ENCODE data around the gene POU3F3. TPM values are rescaled to one million over a fixed set of nuclear protein-coding genes. Genes with fewer than 3 reads are reported as not detected.

The POU3F3 gene
- total RNA-seq, 1 experiment from 2014 or later = 0.36 TPM

GRCh38 chr2:104883357-104883756 lies 29.4 kb downstream of the POU3F3 start:
- intact Hi-C loops (cut with micrococcal nuclease; ENCODE audit: unreplicated experiment) = no loop called here
- DNase-seq (ENCODE audit: low read depth, low spot score) = no peak
- Histone ChIP-seq H3K36me3 (ENCODE audit: control insufficient read depth, insufficient read depth, low read length) (no peaks in the 10 kb centered on the region), H3K27ac (ENCODE audit: low read length) (no peak overlapping the region), H3K4me3 (ENCODE audit: low read depth in 2 of 2, low read length in 2 of 2) (no peak overlapping the region), H3K4me1 (ENCODE audit: control insufficient read depth, insufficient read depth, low read length) (no peaks in the 10 kb centered on the region), H3K9me3 (ENCODE audit: control insufficient read depth, insufficient read depth, low read depth, low read length) (no peaks in the 10 kb centered on the region), H3K27me3 (ENCODE audit: control insufficient read depth, insufficient read depth, low read length) (peaks cover 18% of the 10 kb centered on the region)
- ChIA-PET CTCF (no interaction called here), POLR2A (no interaction called here)
- no peak for ATAC-seq
- TF ChIP-seq SIN3A (IDR thresholded peaks at IDR 0.05; ENCODE audit: borderline replicate concordance, insufficient read depth, low read depth, low read length) (no peak), TCF7L2 (IDR thresholded peaks at IDR 0.05; ENCODE audit: low read depth, low read length) (no peak), REST (IDR thresholded peaks at IDR 0.05; ENCODE audit: insufficient read depth in 1 of 2, low read depth in 2 of 2, low read length in 1 of 2) (no peak), CTCF (IDR thresholded peaks at IDR 0.05) (no peak), POLR2AphosphoS5 (IDR thresholded peaks at IDR 0.05; ENCODE audit: low read depth, low read length) (no peak)
- in situ Hi-C loops (cut with HindIII; ENCODE audit: low pct_unique_long_range_greater_than_20kb, low sequenced_read_pairs) = no loop called here
- BruUV-seq (replicated peaks) = no TSS peak

GRCh38 chr2:104885119-104885782 lies 31.3 kb downstream of the POU3F3 start:
- CTCF ChIA-PET = no interaction called here
- Histone ChIP-seq H3K36me3 (ENCODE audit: control insufficient read depth, insufficient read depth, low read length) (no peaks in the 10 kb centered on the region), H3K27me3 (ENCODE audit: control insufficient read depth, insufficient read depth, low read length) (peaks cover 13% of the 10 kb centered on the region), H3K4me3 (ENCODE audit: low read depth in 2 of 2, low read length in 2 of 2) (no peak overlapping the region), H3K27ac (ENCODE audit: low read length) (no peak overlapping the region), H3K9me3 (ENCODE audit: control insufficient read depth, insufficient read depth, low read depth, low read length) (no peaks in the 10 kb centered on the region), H3K4me1 (ENCODE audit: control insufficient read depth, insufficient read depth, low read length) (no peaks in the 10 kb centered on the region)
- DNase-seq (ENCODE audit: low read depth, low spot score) (no peak), ATAC-seq (no peak)
- POLR2A ChIA-PET = no interaction called here
- TF ChIP-seq REST (IDR thresholded peaks at IDR 0.05; ENCODE audit: insufficient read depth in 1 of 2, low read depth in 2 of 2, low read length in 1 of 2) = no peak
- TF ChIP-seq SIN3A (IDR thresholded peaks at IDR 0.05; ENCODE audit: borderline replicate concordance, insufficient read depth, low read depth, low read length) = no peak
- no peak for TF ChIP-seq POLR2AphosphoS5 (IDR thresholded peaks at IDR 0.05; ENCODE audit: low read depth, low read length)
- no peak for TF ChIP-seq TCF7L2 (IDR thresholded peaks at IDR 0.05; ENCODE audit: low read depth, low read length)
- TF ChIP-seq CTCF (IDR thresholded peaks at IDR 0.05) = no peak
- in situ Hi-C loops (cut with HindIII; ENCODE audit: low pct_unique_long_range_greater_than_20kb, low sequenced_read_pairs) = no loop called here
- intact Hi-C loops (cut with micrococcal nuclease; ENCODE audit: unreplicated experiment) = no loop called here
- BruUV-seq (replicated peaks) = no TSS peak

Measured in Panc1 (cell line).